Retinal pigment epithelial cell (primary cell): ENCODE results near the gene MAOB.

Experiments used
- DNase-seq: peaks from one replicate; pipeline ENCODE4 v3.0.0-alpha.2; 2010; ENCODE audit warnings: low read depth
- H3K4me3 ChIP-seq: 2 replicates; pipeline ENCODE4 v1.5.1; 2011; ENCODE audit warnings: mild to moderate bottlenecking, low read length, control low read depth, moderate library complexity
- CTCF ChIP-seq: conservative IDR thresholded peaks from 2 replicates; pipeline ENCODE4 v1.5.1; 2011; ENCODE audit warnings: low read depth, low read length, control low read depth, inconsistent platforms

MAOB gene

GRCh38 chrX:43860646-43861370, 21.4 kb downstream of the MAOB start:
- TF ChIP-seq CTCF: no peak
- DNase-seq: peak; percentile 68
- H3K4me3 ChIP-seq: no peak overlapping the region

- DNase-seq: no peak
- H3K4me3 ChIP-seq: no peak overlapping the region
- TF ChIP-seq CTCF: no peak
Observed at GRCh38 chrX:43853225-43853828, 28.9 kb downstream of the MAOB start.

- TF ChIP-seq CTCF: no peak
- H3K4me3 ChIP-seq: no peak overlapping the region
- DNase-seq: no peak
Observed at GRCh38 chrX:43850629-43851028, 31.6 kb downstream of the MAOB start.

- DNase-seq: no peak
- H3K4me3 ChIP-seq: no peak overlapping the region
- TF ChIP-seq CTCF: no peak
Observed at GRCh38 chrX:43849173-43849572, 33.1 kb downstream of the MAOB start.

- no peak for DNase-seq
- no peak for TF ChIP-seq CTCF
- H3K4me3 ChIP-seq: no peak overlapping the region
Observed at GRCh38 chrX:43847352-43847751, 34.9 kb downstream of the MAOB start.

GRCh38 chrX:43846558-43846957, 35.7 kb downstream of the MAOB start:
- no peak overlapping the region for H3K4me3 ChIP-seq
- DNase-seq: no peak
- no peak for TF ChIP-seq CTCF

GRCh38 chrX:43845776-43846175, 36.5 kb downstream of the MAOB start:
- H3K4me3 ChIP-seq: no peak overlapping the region
- no peak for TF ChIP-seq CTCF
- no peak for DNase-seq
